GM21526 (cell line): ENCODE results near the gene GNL3.
"Not testable (repeated sequence)": the region's sequence is repeated elsewhere in the genome, so short reads cannot be mapped to it uniquely, and the experiment has no call there.

Experiments used
- ATAC-seq: cut with Tn5 transposase; IDR thresholded peaks from one replicate; pipeline ENCODE4 v1.9.1; 2021; ENCODE audit warnings: moderate library complexity; ENCODE audit not compliant: unreplicated experiment, low FRiP score

The GNL3 gene

DNA sequence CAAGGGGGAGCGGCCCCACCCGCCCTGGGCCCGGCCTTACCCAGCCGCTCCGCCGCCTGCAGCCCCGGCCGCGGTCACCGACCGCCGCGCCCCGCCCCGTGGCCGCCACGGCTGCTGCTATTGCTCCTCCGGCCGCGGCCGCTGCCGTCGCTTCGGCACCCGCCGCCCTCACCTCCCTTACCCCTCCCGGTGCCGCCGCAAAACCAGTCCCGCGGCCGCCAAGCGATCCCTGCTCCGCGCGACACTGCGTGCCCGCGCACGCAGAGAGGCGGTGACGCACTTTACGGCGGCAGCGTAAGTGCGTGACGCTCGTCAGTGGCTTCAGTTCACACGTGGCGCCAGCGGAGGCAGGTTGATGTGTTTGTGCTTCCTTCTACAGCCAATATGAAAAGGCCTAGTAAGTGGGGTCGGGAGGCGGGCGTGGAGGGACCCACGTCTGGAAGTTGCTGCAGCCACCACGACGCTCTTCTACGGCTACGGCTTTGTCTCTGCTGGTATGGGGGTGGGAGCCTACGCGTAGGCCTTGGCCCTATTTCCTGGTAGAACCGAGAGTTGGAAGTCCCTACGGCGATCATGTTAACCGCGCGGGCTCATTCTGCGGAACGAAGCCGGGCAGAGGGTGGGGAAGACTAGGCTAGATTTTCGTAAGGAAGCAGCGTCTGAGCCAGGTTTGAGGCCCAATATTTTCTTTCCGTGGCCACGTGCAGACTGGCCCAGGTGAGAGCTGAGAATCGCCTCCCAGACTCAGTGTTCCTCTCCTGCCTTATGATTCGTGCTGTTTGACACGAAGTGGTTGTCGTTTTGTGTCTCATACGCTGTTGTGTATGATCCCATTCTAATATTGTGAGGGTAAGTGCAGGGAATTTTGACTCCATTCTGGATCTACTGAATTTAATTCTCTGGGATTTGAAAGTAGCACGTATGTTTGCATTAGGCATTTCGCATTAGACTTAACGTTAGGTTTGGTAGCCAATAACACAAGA, at the start of gene GNL3, which contains the start of gene PBRM1:
Gene GNL3 (plus strand): TSS at position 324 of the 983 bp plus-strand sequence. CDS start 61 bp downstream, at position 385.
Gene PBRM1 (minus strand): TSS at position 205 of the 983 bp plus-strand sequence.
- ATAC-seq, result peak; percentile 70

- ATAC-seq, result no peak
Observed at GRCh38 chr3:52636673-52637072, 49.2 kb upstream of the GNL3 start.

DNA sequence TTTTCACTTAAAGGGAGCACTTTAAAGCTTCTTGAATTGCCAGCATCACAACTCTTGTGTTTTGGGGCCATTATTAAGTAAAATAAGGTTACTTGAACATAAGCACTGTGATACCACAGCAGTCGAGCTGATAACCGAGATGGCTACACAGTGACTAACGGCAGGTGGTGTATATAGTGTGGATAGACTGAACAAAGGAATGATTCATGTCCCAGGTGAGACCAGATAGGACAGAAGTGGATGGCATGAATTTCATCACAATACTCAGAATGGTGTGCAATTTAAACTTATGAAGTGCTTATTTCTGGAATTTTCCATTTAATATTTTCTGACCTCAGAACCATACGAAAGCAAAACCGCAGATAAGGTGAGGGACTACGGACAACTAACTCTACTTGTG, 40.3 kb upstream of the GNL3 start:
- ATAC-seq, result no peak

GRCh38 chr3:52649461-52650210, 36.2 kb upstream of the GNL3 start:
- ATAC-seq, result no peak

- ATAC-seq, result no peak
Observed at GRCh38 chr3:52650439-52650838, 35.4 kb upstream of the GNL3 start.

- no peak for ATAC-seq
Observed at GRCh38 chr3:52651592-52651991, 34.2 kb upstream of the GNL3 start.

- ATAC-seq, result no peak
Observed at GRCh38 chr3:52655895-52656294, 29.9 kb upstream of the GNL3 start.

GRCh38 chr3:52660046-52660445, 25.8 kb upstream of the GNL3 start:
- no peak for ATAC-seq

DNA sequence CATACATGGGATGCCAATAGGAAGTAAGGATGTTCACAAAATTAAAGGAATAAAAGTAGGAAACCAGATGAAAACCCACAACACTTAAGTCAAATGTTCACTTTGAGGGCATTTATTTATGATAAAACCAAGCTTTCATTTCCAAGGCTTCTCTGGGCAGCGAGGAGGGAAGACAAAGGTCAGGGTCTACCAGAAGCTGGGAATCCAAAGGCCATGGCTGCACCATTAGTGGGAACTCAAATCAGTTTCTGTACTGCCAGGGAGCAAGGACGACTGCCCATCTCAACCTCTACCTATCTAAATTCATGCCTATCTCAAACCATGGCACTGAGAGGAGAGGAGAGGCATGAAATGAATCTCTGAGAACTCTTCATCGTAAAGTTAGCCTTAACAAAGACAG, 22.7 kb upstream of the GNL3 start:
- ATAC-seq, result no peak

DNA sequence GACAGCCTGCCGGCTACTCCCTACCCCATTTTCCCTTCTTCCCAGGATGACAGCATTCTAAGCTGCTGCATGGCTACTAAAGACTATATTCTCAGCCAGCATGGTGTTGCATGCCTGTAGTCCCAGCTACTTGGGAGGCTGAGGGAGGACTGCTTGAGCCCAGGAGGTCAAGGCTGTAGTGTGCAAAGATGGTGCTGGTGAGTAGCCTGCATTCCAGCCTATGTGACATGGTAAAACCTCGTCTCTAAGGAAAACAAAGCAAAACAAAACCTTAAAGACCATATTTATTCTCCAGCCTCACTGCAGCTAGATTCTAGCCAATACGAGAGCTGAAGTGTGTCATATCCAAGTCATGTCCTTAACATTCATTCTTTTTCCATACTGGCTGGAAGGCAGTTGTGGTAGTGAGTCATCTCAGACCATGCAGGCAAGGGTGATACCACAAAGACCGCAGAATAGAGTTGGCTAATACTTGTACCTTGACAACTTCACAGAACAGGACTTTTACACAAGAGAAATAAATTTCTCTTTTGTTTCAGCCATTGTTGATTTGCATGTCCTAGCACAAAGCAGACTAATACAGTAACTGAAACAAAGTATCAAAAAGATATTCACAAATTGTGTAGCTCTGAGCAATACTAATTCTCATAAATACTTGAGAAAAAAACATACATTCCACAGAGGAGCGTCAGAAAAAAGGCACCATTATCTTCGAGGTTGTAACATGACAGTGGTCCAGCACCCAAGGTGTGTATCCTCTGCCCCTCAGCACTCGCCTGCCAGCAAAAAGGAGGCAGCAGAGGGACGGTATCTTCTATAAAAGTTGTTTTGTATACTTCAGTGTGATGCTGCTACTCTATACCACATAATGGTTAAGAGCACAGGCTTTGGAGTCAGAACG, 15.0 kb upstream of the GNL3 start:
- ATAC-seq, result peak; percentile 76

- no peak for ATAC-seq
Observed at GRCh38 chr3:52671676-52672075, 14.2 kb upstream of the GNL3 start.

DNA sequence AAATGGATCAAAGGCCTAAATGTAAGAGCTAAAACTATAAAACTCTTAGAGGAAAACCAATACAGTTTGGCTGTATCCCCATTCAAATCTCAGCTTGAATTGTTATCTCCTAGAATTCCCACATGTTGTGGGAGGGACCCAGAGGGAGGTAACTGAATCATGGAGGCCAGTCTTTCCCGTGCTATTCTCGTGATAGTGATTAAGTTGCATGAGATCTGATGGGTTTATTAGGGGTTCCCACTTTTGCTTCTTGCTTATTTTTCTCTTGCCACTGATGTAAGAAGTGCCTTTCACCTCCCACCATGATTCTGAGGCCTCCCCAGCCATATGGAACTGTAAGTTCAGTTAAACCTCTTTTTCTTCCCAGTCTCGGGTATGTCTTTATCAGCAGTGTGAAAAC, 9.6 kb upstream of the GNL3 start:
- not testable (repeated sequence) for ATAC-seq

DNA sequence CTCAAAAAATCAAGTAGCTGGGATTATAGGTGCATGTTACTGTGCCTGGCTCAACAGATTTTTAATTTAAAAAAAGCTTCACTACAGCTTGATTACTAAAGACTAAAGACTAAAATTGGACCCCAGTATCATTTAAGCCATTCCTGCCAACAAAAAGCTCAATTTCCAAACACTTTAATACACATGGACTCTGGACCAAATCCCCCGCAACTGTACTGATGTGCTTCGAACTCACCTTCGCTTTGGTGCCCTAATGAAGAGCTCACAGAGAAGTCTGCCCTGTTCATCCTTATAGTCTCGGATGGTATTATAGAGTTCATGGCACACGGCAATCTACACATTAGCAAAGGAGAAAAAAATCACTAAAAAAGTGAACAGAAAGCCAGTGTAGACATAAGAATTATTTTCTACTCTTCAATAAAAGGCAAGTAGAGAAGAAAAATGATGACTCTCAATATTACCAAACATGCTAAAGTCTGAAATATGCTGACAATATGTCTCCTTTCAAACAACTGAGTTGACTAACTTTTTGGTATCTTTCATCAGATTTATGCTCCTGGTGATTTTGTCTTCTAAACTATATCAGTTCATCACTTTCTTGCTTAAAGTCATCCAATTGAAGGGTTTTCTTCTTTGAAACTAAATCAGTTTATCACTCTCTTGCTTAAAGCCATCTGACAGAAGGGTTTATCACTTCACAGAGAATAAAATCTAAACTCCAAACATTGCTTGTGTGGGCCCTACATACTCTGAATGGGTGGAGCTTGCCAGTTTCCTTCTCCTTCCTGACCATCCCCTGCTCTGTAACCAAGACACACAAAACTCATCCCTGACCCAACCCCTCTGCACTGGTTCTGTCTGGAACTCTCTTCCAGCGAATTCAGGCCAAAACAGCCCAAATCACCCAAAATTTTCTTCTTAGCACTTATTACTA, 7.3 kb upstream of the GNL3 start:
- ATAC-seq, result no peak

DNA sequence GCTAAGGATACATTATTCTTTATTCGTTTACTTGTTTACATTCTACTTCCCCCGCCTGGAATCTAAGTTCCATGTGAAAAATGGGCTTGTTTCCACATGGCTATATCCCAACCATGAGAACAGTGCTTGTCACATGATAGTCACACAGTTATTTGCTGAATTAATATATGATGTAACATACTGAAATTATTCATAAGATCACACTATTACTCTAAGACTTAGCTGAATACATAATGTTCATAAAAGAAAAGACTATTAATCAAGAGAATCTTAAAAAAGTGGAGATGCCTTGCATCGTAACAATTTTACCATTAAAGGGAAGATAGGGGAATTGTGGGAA, 6.7 kb upstream of the GNL3 start:
- ATAC-seq, result no peak

- ATAC-seq, result no peak
Observed at GRCh38 chr3:52679811-52680210, 6.0 kb upstream of the GNL3 start.

- ATAC-seq, result no peak
Observed at GRCh38 chr3:52681596-52681995, 4.2 kb upstream of the GNL3 start.

DNA sequence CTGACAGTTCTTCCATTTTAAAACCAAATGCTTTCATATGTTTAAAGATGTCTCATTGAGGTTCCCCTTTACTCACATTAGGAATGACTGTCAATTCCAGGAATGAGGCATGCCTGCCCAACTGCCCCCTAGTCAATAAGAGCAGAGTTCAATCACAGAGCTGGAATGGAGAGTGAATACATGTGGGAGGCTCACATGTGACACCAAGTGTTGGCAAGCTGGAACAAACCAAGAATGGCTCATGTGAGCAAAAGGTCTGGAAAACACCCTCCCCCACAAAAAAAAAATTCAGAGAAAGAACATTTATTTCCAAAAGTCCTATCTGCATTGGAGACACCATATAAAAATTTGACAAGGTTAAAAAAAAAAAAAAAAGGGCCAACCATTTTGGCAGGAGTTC, 3.8 kb upstream of the GNL3 start:
- ATAC-seq, result no peak

GRCh38 chr3:52683611-52684010, 2.2 kb upstream of the GNL3 start:
- ATAC-seq, result no peak

- no peak for ATAC-seq
Observed at GRCh38 chr3:52684184-52684583, 1.6 kb upstream of the GNL3 start.
